Ovary (tissue), 3 donors: Measurements from ENCODE around the gene LYG1.

Experiments used
- EP300 ChIP-seq: sonication (generic); formaldehyde crosslinking; IDR thresholded peaks from one replicate; pipeline ENCODE4 v1.6.1; 2017; ENCODE audit warnings: antibody characterized with exemption
- POLR2A ChIP-seq: fragments of 450-650 bp; IDR thresholded peaks from one replicate; pipeline ENCODE4 v1.6.1; 2017; ENCODE audit warnings: antibody characterized with exemption, mild to moderate bottlenecking, moderate library complexity
- TF ChIP-seq, protein P1 (sequence below), 3 donors: fragments of 450-650 bp in 2 of 3; fragments of 200-600 bp in 1 of 3; IDR thresholded peaks; one replicate each; pipeline versions ENCODE4 v1.5.1 to v1.8.0; 2016 to 2022; ENCODE audit warnings: antibody characterized with exemption in 3 of 3, mild to moderate bottlenecking in 1 of 3
- donor health status: DM: no; HTN: no; CAD: no.

DNA sequence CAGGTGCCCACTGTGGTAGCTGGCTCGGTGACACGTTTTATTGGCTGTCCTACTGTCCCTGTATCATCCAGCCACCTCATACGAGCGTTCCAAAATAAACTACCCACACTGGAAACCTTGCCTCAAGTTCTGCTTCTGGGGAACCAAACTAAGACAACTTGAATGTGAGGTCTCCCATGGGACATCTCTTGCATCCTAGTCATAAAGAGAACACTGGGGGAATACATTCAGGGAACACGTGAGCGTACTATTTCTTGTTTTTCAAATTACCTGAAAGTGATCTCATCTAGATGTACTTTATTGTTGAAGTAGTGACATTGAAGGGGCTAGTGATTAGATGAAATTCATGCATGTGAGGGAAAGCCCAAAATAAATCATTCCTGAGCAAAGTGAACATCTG is 60.6 kb downstream of the LYG1 start:
- TF ChIP-seq, protein P1, sequence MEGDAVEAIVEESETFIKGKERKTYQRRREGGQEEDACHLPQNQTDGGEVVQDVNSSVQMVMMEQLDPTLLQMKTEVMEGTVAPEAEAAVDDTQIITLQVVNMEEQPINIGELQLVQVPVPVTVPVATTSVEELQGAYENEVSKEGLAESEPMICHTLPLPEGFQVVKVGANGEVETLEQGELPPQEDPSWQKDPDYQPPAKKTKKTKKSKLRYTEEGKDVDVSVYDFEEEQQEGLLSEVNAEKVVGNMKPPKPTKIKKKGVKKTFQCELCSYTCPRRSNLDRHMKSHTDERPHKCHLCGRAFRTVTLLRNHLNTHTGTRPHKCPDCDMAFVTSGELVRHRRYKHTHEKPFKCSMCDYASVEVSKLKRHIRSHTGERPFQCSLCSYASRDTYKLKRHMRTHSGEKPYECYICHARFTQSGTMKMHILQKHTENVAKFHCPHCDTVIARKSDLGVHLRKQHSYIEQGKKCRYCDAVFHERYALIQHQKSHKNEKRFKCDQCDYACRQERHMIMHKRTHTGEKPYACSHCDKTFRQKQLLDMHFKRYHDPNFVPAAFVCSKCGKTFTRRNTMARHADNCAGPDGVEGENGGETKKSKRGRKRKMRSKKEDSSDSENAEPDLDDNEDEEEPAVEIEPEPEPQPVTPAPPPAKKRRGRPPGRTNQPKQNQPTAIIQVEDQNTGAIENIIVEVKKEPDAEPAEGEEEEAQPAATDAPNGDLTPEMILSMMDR (IDR thresholded peaks at IDR 0.05) = no peak
- TF ChIP-seq POLR2A (no peak), EP300 (no peak)
